ENCODE measurements around the gene FOXK1. TPM values are rescaled to one million over a fixed set of nuclear protein-coding genes. Genes with fewer than 3 reads are reported as not detected.
A peak's percentile ranks its signal among the peaks of the same experiment; 100 is the strongest.

FOXK1 gene
- total RNA-seq, 2 experiments from 2014 or later: 38.1 to 38.2 TPM

- H3K27ac Mint-ChIP-seq: peak overlapping the region; percentile 86
- H3K4me1 Mint-ChIP-seq: peaks cover 56% of the 10 kb centered on the region
- peaks cover 40% of the 10 kb centered on the region for H3K36me3 Mint-ChIP-seq
- peaks cover 1% of the 10 kb centered on the region for H3K9me3 Mint-ChIP-seq
- H3K4me3 Mint-ChIP-seq: peak overlapping the region; percentile 53
- DNase-seq: no peak
- H3K27me3 Mint-ChIP-seq: no peaks in the 10 kb centered on the region
Measured at GRCh38 chr7:4748231-4748681, 66.2 kb downstream of the FOXK1 start.

- H3K36me3 Mint-ChIP-seq: peaks cover 35% of the 10 kb centered on the region
- no peak overlapping the region for H3K4me3 Mint-ChIP-seq
- peak overlapping the region; percentile 86 for H3K27ac Mint-ChIP-seq
- H3K9me3 Mint-ChIP-seq: peaks cover 1% of the 10 kb centered on the region
- no peaks in the 10 kb centered on the region for H3K27me3 Mint-ChIP-seq
- no peak for DNase-seq
- peaks cover 50% of the 10 kb centered on the region for H3K4me1 Mint-ChIP-seq
Measured at GRCh38 chr7:4749363-4749762, 67.3 kb downstream of the FOXK1 start.

GRCh38 chr7:4749798-4750197, 67.7 kb downstream of the FOXK1 start:
- H3K27me3 Mint-ChIP-seq: no peaks in the 10 kb centered on the region
- no peak overlapping the region for H3K4me3 Mint-ChIP-seq
- peaks cover 1% of the 10 kb centered on the region for H3K9me3 Mint-ChIP-seq
- no peak for DNase-seq
- H3K4me1 Mint-ChIP-seq: peaks cover 46% of the 10 kb centered on the region
- peak overlapping the region; percentile 34 for H3K27ac Mint-ChIP-seq
- peaks cover 34% of the 10 kb centered on the region for H3K36me3 Mint-ChIP-seq

GRCh38 chr7:4751398-4751947, 69.4 kb downstream of the FOXK1 start:
- DNase-seq: no peak
- Mint-ChIP-seq H3K36me3 (peaks cover 31% of the 10 kb centered on the region), H3K4me1 (peaks cover 34% of the 10 kb centered on the region), H3K9me3 (peaks cover 1% of the 10 kb centered on the region), H3K27ac (no peak overlapping the region), H3K27me3 (no peaks in the 10 kb centered on the region), H3K4me3 (no peak overlapping the region)

GRCh38 chr7:4753598-4754432, 71.7 kb downstream of the FOXK1 start:
- Mint-ChIP-seq H3K4me1 (peaks cover 14% of the 10 kb centered on the region), H3K27ac (no peak overlapping the region), H3K4me3 (no peak overlapping the region), H3K36me3 (peaks cover 14% of the 10 kb centered on the region), H3K9me3 (peaks cover 1% of the 10 kb centered on the region), H3K27me3 (no peaks in the 10 kb centered on the region)
- DNase-seq: peak; percentile 83

GRCh38 chr7:4754433-4755010, 72.4 kb downstream of the FOXK1 start:
- H3K27ac Mint-ChIP-seq: no peak overlapping the region

GRCh38 chr7:4755045-4755444, 73.0 kb downstream of the FOXK1 start:
- no peak overlapping the region for H3K27ac Mint-ChIP-seq
- peaks cover 10% of the 10 kb centered on the region for H3K36me3 Mint-ChIP-seq
- no peaks in the 10 kb centered on the region for H3K27me3 Mint-ChIP-seq

More at GRCh38 chr7:4754433-4755010, 72.4 kb downstream of the FOXK1 start:
- H3K27me3 Mint-ChIP-seq: no peaks in the 10 kb centered on the region
- H3K9me3 Mint-ChIP-seq: no peaks in the 10 kb centered on the region
- H3K4me1 Mint-ChIP-seq: peaks cover 10% of the 10 kb centered on the region
- no peak overlapping the region for H3K4me3 Mint-ChIP-seq
- no peak for DNase-seq
- H3K36me3 Mint-ChIP-seq: peaks cover 10% of the 10 kb centered on the region

GRCh38 chr7:4758111-4758510, 76.0 kb downstream of the FOXK1 start:
- no peak for DNase-seq
- Mint-ChIP-seq H3K4me3 (no peak overlapping the region), H3K36me3 (peaks cover 12% of the 10 kb centered on the region), H3K4me1 (peaks cover 3% of the 10 kb centered on the region), H3K27ac (no peak overlapping the region), H3K27me3 (no peaks in the 10 kb centered on the region), H3K9me3 (no peaks in the 10 kb centered on the region)

More at GRCh38 chr7:4755045-4755444, 73.0 kb downstream of the FOXK1 start:
- no peak for DNase-seq
- Mint-ChIP-seq H3K4me1 (peaks cover 10% of the 10 kb centered on the region), H3K9me3 (no peaks in the 10 kb centered on the region), H3K4me3 (no peak overlapping the region)

- Mint-ChIP-seq H3K4me3 (no peak overlapping the region), H3K9me3 (no peaks in the 10 kb centered on the region), H3K27me3 (no peaks in the 10 kb centered on the region), H3K4me1 (no peaks in the 10 kb centered on the region), H3K27ac (no peak overlapping the region), H3K36me3 (peaks cover 12% of the 10 kb centered on the region)
- DNase-seq: no peak
Measured at GRCh38 chr7:4758791-4759190, 76.7 kb downstream of the FOXK1 start.

- H3K4me1 Mint-ChIP-seq: no peaks in the 10 kb centered on the region
- no peak overlapping the region for H3K27ac Mint-ChIP-seq
- H3K9me3 Mint-ChIP-seq: no peaks in the 10 kb centered on the region
- H3K4me3 Mint-ChIP-seq: no peak overlapping the region
- DNase-seq: no peak
- H3K36me3 Mint-ChIP-seq: peaks cover 12% of the 10 kb centered on the region
- H3K27me3 Mint-ChIP-seq: no peaks in the 10 kb centered on the region
Measured at GRCh38 chr7:4759211-4759610, 77.1 kb downstream of the FOXK1 start.

- H3K4me3 Mint-ChIP-seq: no peak overlapping the region
- DNase-seq: no peak
- peaks cover 12% of the 10 kb centered on the region for H3K36me3 Mint-ChIP-seq
- no peaks in the 10 kb centered on the region for H3K4me1 Mint-ChIP-seq
- H3K27me3 Mint-ChIP-seq: no peaks in the 10 kb centered on the region
- no peak overlapping the region for H3K27ac Mint-ChIP-seq
- no peaks in the 10 kb centered on the region for H3K9me3 Mint-ChIP-seq
Measured at GRCh38 chr7:4760952-4761351, 78.9 kb downstream of the FOXK1 start.

GRCh38 chr7:4762121-4763055, 80.3 kb downstream of the FOXK1 start:
- Mint-ChIP-seq H3K4me1 (no peaks in the 10 kb centered on the region), H3K4me3 (no peak overlapping the region)

GRCh38 chr7:4763091-4763793, 81.1 kb downstream of the FOXK1 start:
- peaks cover 7% of the 10 kb centered on the region for H3K36me3 Mint-ChIP-seq
- no peaks in the 10 kb centered on the region for H3K9me3 Mint-ChIP-seq

More at GRCh38 chr7:4762121-4763055, 80.3 kb downstream of the FOXK1 start:
- H3K9me3 Mint-ChIP-seq: no peaks in the 10 kb centered on the region
- peaks cover 7% of the 10 kb centered on the region for H3K36me3 Mint-ChIP-seq
- DNase-seq: no peak
- H3K27ac Mint-ChIP-seq: no peak overlapping the region
- H3K27me3 Mint-ChIP-seq: no peaks in the 10 kb centered on the region

GRCh38 chr7:4763794-4764185, 81.7 kb downstream of the FOXK1 start:
- no peak overlapping the region for H3K4me3 Mint-ChIP-seq
- DNase-seq: no peak
- no peaks in the 10 kb centered on the region for H3K27me3 Mint-ChIP-seq
- no peaks in the 10 kb centered on the region for H3K9me3 Mint-ChIP-seq
- H3K36me3 Mint-ChIP-seq: peaks cover 7% of the 10 kb centered on the region
- no peak overlapping the region for H3K27ac Mint-ChIP-seq
- no peaks in the 10 kb centered on the region for H3K4me1 Mint-ChIP-seq

More at GRCh38 chr7:4763091-4763793, 81.1 kb downstream of the FOXK1 start:
- Mint-ChIP-seq H3K4me3 (no peak overlapping the region), H3K27ac (no peak overlapping the region), H3K27me3 (no peaks in the 10 kb centered on the region), H3K4me1 (no peaks in the 10 kb centered on the region)
- no peak for DNase-seq

All from activated naive CD8-positive, alpha-beta T cell treated with anti-CD3 and anti-CD28 coated beads for 36 hours (primary cell).